Osteocyte (in vitro differentiated cells): ENCODE measurements around the gene ARHGEF19. TPM values are rescaled to one million over a fixed set of nuclear protein-coding genes. Genes with fewer than 3 reads are reported as not detected.

ENCODE experiments used
- DNase-seq: peaks from one replicate; pipeline ENCODE4 v3.0.0; 2021; ENCODE audit warnings: mixed read lengths; ENCODE audit not compliant: unreplicated experiment; ENCODE audit errors: extremely low spot score
- H3K27ac Mint-ChIP-seq: one replicate; pipeline ENCODE4 v1.8.0; 2021; ENCODE audit warnings: mild to moderate bottlenecking, mixed read lengths; ENCODE audit not compliant: unreplicated experiment
- H3K27me3 Mint-ChIP-seq: one replicate; pipeline ENCODE4 v1.8.0; 2021; ENCODE audit warnings: mixed read lengths; ENCODE audit not compliant: unreplicated experiment
- H3K36me3 Mint-ChIP-seq: one replicate; pipeline ENCODE4 v1.8.0; 2021; ENCODE audit warnings: mixed read lengths; ENCODE audit not compliant: unreplicated experiment
- H3K4me1 Mint-ChIP-seq: one replicate; pipeline ENCODE4 v1.8.0; 2021; ENCODE audit warnings: mixed read lengths; ENCODE audit not compliant: unreplicated experiment
- H3K4me3 Mint-ChIP-seq: one replicate; pipeline ENCODE4 v1.8.0; 2021; ENCODE audit warnings: mild to moderate bottlenecking, moderate library complexity, mixed read lengths; ENCODE audit not compliant: unreplicated experiment
- H3K9me3 Mint-ChIP-seq: one replicate; pipeline ENCODE4 v1.8.0; 2021; ENCODE audit warnings: mixed read lengths; ENCODE audit not compliant: unreplicated experiment
- total RNA-seq: library from RNA; stranded (reverse); gene quantifications from 2 replicates; pipeline ENCODE4 v1.2.1, GENCODE V29; 2021
- TF ChIP-seq, protein P1 (sequence below): fragments of 200-600 bp; sonication (generic); IDR thresholded peaks from 2 replicates; pipeline ENCODE4 v1.5.0; 2021; ENCODE audit warnings: antibody characterized with exemption, mild to moderate bottlenecking, moderate library complexity

Gene ARHGEF19
- total RNA-seq, 1 donor from 2014 or later, result 8.5 TPM

DNA sequence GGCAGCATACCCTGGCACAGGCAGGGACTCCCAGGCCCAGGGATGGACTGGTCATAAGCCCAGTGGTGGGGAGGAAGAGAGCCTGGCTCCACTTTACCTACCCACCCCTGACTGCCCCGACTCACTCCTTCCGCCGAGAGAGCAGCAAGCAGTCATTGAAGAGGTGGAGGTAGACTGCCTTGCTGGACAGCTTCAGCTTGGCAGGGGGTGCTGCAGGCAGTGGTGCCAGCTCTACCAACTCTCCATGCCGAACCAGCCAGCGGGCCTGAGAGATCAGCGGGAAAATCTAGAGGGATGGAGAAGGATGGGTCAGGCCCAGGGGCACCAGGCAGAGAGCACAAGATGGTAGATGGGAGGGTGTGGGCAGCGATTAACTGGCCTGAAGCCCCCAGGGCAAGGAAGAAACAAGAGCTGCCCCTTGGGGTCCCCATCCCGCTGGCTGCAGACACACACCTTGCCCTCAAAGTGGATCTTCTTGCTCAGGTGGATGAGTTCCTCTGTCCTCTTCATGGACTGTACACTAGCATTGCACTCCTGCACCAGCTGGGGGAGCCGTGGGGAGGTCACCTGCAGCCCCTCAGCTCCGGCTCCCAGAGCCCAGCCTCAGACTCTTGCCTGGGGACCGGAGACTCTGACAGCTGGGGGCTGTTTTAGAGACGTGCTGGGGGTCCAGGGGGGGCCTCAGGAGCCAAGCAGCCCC is 7.7 kb downstream of the ARHGEF19 start:
- Mint-ChIP-seq H3K36me3 (peaks cover 4% of the 10 kb centered on the region), H3K9me3 (no peaks in the 10 kb centered on the region), H3K27me3 (no peaks in the 10 kb centered on the region), H3K27ac (no peak overlapping the region), H3K4me3 (peak overlapping the region; percentile 26), H3K4me1 (peaks cover 16% of the 10 kb centered on the region)
- no peak for DNase-seq
- TF ChIP-seq, protein P1, sequence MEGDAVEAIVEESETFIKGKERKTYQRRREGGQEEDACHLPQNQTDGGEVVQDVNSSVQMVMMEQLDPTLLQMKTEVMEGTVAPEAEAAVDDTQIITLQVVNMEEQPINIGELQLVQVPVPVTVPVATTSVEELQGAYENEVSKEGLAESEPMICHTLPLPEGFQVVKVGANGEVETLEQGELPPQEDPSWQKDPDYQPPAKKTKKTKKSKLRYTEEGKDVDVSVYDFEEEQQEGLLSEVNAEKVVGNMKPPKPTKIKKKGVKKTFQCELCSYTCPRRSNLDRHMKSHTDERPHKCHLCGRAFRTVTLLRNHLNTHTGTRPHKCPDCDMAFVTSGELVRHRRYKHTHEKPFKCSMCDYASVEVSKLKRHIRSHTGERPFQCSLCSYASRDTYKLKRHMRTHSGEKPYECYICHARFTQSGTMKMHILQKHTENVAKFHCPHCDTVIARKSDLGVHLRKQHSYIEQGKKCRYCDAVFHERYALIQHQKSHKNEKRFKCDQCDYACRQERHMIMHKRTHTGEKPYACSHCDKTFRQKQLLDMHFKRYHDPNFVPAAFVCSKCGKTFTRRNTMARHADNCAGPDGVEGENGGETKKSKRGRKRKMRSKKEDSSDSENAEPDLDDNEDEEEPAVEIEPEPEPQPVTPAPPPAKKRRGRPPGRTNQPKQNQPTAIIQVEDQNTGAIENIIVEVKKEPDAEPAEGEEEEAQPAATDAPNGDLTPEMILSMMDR, result peak; percentile 43

DNA sequence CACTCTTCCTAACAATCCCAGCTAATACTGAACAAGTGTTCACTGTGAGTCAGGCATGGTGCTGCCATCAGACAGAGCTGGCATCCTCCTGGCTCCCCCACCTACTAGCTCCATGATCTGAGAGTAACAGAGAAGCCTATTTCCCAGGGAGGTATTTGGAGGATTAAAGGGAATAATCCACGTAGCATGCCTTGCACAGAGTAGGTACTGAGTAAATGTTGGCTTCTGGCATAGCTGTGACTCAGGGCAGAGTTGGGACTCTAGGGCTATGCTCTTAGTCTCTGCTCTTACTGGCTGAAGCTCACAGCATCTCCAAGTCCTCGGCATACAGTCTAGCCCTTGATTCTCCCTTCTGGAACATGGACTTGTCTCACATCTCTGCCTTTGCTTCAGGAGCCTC is 8.2 kb downstream of the ARHGEF19 start:
- Mint-ChIP-seq H3K9me3 (no peaks in the 10 kb centered on the region), H3K27me3 (no peaks in the 10 kb centered on the region), H3K27ac (no peak overlapping the region), H3K4me1 (peaks cover 11% of the 10 kb centered on the region), H3K4me3 (no peak overlapping the region), H3K36me3 (peaks cover 6% of the 10 kb centered on the region)
- TF ChIP-seq, protein P1, result no peak
- no peak for DNase-seq

DNA sequence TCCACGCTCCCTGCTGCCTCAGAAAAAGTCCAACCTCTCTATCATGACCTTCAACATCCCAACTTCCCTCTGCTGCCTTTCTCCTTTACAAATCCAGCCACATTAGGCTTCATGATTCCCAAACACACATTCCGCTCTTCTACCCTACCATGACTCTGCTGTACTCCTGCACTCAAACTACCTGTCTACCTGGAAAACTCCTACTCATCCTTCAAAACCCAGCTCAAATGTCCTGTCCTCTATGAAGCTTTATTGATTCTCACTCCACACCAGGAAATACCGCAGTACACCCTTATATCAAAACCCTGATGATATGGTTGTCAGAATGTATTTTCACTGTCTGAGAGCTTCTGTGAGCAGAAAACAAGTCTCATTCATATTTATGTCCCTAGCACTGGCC is 8.9 kb downstream of the ARHGEF19 start:
- no peak overlapping the region for H3K4me3 Mint-ChIP-seq

GRCh38 chr1:16202281-16203210 is 9.9 kb downstream of the ARHGEF19 start:
- Mint-ChIP-seq H3K9me3 (no peaks in the 10 kb centered on the region), H3K4me3 (no peak overlapping the region)
- no peak for DNase-seq

More for the DNA sequence above, 8.9 kb downstream of the ARHGEF19 start:
- Mint-ChIP-seq H3K4me1 (peaks cover 8% of the 10 kb centered on the region), H3K9me3 (no peaks in the 10 kb centered on the region), H3K27me3 (no peaks in the 10 kb centered on the region), H3K36me3 (peaks cover 10% of the 10 kb centered on the region), H3K27ac (no peak overlapping the region)
- TF ChIP-seq, protein P1, result no peak
- no peak for DNase-seq

More at GRCh38 chr1:16202281-16203210, 9.9 kb downstream of the ARHGEF19 start:
- TF ChIP-seq, protein P1, result no peak
- H3K36me3 Mint-ChIP-seq, result peaks cover 11% of the 10 kb centered on the region
- no peak overlapping the region for H3K27ac Mint-ChIP-seq
- H3K27me3 Mint-ChIP-seq, result no peaks in the 10 kb centered on the region
- H3K4me1 Mint-ChIP-seq, result peaks cover 8% of the 10 kb centered on the region
